ENCODE data around the gene TRAF7. TPM values are rescaled to one million over a fixed set of nuclear protein-coding genes. Genes with fewer than 3 reads are reported as not detected.
A peak's percentile ranks its signal among the peaks of the same experiment; 100 is the strongest.

Gene TRAF7
- total and polyA plus RNA-seq, 2 donors (not counting 1 experiment from before 2014, with no cell fraction given): 46.1 to 50.9 TPM

DNA sequence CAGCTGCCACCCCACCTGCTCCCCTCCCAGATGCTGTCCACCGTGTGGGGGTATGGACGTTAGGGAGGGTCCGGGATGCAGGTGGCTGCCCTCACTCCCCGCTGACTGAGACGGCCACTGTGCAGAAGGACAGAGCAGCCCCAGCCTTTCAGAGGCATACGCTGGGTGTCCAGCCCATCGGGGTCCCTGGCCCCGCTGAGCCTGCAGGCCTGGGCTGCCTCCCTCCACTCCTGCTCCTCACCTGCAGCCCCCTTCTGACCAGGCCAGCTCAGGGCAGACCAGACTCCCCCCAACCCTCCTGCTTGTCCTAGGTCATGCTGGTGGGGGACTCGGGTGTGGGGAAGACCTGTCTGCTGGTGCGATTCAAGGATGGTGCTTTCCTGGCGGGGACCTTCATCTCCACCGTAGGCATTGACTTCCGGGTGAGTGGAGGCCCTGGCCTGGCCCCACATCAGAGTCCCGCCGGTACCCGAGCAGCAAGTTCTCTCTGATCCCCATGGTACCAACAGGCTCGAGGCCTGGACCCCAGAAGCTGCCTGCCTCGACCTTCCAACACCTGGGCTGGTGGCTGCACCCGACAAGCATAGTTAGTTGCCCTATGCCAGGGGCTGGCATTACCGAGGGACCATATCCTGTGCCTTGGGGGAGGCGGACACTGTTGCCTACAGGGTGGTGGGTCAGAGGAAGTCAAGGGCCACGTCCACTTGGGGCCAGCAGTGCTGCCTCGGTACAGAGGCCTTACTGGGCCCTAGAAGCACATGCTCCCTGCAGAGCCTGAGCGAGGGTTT lies 5.8 kb upstream of the TRAF7 start:
- Mint-ChIP-seq H3K27me3 (no peaks in the 10 kb centered on the region), H3K4me1 (peaks cover 45% of the 10 kb centered on the region), H3K9me3 (ENCODE audit: insufficient read depth) (no peaks in the 10 kb centered on the region), H3K4me3 (peak overlapping the region; percentile 60), H3K27ac (no peak overlapping the region)
- Histone ChIP-seq H3K4me3 (ENCODE audit: control extremely low read depth in 1 of 5, extremely low read depth in 1 of 5, insufficient read depth in 1 of 5, low read depth in 2 of 5, low read length in 4 of 5) (no peak overlapping the region), H3K4me1 (ENCODE audit: control insufficient read depth in 2 of 2, insufficient read depth in 2 of 2, low read length in 2 of 2) (peaks cover 51 to 69% of the 10 kb centered on the region in 2 donors), H2AFZ (ENCODE audit: insufficient read depth, low read depth, low read length, poor library complexity, severe bottlenecking) (no peak overlapping the region), H3K9ac (ENCODE audit: low read length) (no peak overlapping the region), H3K36me3 (replicated peaks in 1 of 2; ENCODE audit: control extremely low read depth in 1 of 2, control insufficient read depth in 1 of 2, extremely low read depth in 1 of 2, insufficient read depth in 2 of 2, low read length in 1 of 2) (peaks cover 0 to 18% of the 10 kb centered on the region in 2 experiments), H3K79me2 (ENCODE audit: control insufficient read depth, insufficient read depth, low read length) (peaks cover 39% of the 10 kb centered on the region), H3K27ac (ENCODE audit: low read length in 2 of 2) (no peak overlapping the region), H3K9me3 (ENCODE audit: control extremely low read depth in 1 of 3, control insufficient read depth in 2 of 3, insufficient read depth in 1 of 3, low read length in 2 of 3) (no peaks in the 10 kb centered on the region), H4K20me1 (ENCODE audit: control insufficient read depth, insufficient read depth, low read length, poor library complexity, severe bottlenecking) (peaks cover 62% of the 10 kb centered on the region), H3K4me2 (replicated peaks; ENCODE audit: low read depth, low read length, poor library complexity, severe bottlenecking) (peak overlapping the region; percentile 93), H3K27me3 (replicated peaks in 1 of 4; ENCODE audit: control extremely low read depth in 1 of 4, control insufficient read depth in 3 of 4, insufficient read depth in 4 of 4, low read length in 3 of 4) (peaks cover 0 to 4% (median 0%) of the 10 kb centered on the region in 4 experiments)
- ChIA-PET POLR2A (interaction anchor here (0.6 to 1.3 kb wide), 3 partner anchors 130 to 287 kb away, joined by 4 to 6 read pairs (median 4); partner anchors contain the start of gene NPW), CTCF (interaction anchor here (0.9 kb wide), 1 partner anchor 9 kb away, joined by 5 read pairs; no protein-coding TSS in a partner anchor)
- DNase-seq (no peak), ATAC-seq (ENCODE audit: low read depth) (no peak)
- intact Hi-C loops (cut with micrococcal nuclease): loop anchor here (10.0 kb wide), 2 partner anchors 285 to 755 kb away; no protein-coding TSS in a partner anchor
- no peak for TF ChIP-seq EZH2 (IDR thresholded peaks at IDR 0.05; ENCODE audit: borderline replicate concordance, insufficient read depth, low read depth, low read length, poor library complexity, severe bottlenecking)
- TF ChIP-seq, protein P1, sequence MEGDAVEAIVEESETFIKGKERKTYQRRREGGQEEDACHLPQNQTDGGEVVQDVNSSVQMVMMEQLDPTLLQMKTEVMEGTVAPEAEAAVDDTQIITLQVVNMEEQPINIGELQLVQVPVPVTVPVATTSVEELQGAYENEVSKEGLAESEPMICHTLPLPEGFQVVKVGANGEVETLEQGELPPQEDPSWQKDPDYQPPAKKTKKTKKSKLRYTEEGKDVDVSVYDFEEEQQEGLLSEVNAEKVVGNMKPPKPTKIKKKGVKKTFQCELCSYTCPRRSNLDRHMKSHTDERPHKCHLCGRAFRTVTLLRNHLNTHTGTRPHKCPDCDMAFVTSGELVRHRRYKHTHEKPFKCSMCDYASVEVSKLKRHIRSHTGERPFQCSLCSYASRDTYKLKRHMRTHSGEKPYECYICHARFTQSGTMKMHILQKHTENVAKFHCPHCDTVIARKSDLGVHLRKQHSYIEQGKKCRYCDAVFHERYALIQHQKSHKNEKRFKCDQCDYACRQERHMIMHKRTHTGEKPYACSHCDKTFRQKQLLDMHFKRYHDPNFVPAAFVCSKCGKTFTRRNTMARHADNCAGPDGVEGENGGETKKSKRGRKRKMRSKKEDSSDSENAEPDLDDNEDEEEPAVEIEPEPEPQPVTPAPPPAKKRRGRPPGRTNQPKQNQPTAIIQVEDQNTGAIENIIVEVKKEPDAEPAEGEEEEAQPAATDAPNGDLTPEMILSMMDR (IDR thresholded peaks at IDR 0.05): no peak
- WGBS (ENCODE audit: insufficient coverage): 67% methylated on average over 22 of the region's 24 CpGs
